Keratinocyte (primary cell): Measurements from ENCODE around the gene SPTBN2. TPM values are rescaled to one million over a fixed set of nuclear protein-coding genes. Genes with fewer than 3 reads are reported as not detected.

Experiments
- DNase-seq: peaks from one replicate; pipeline ENCODE4 v3.0.0-alpha.2; 2011; ENCODE audit warnings: low read depth, missing footprints, low spot score
- FAIRE-seq: peaks from 2 replicates; lab custom pipeline; 2011; peaks lifted over from hg19 to GRCh38; lab: Jason Lieb, UNC
- H2AFZ ChIP-seq: 2 replicates; pipeline ENCODE4 v1.6.0; 2012; ENCODE audit warnings: low read length, control low read depth, inconsistent platforms; ENCODE audit not compliant: control insufficient read depth
- H3K27ac ChIP-seq: 2 replicates; pipeline ENCODE4 v1.5.1; 2011; ENCODE audit warnings: low read length; ENCODE audit not compliant: control insufficient read depth, insufficient read depth
- H3K27me3 ChIP-seq: 3 replicates; pipeline ENCODE4 v1.6.0; 2011; ENCODE audit warnings: low read length; ENCODE audit not compliant: control insufficient read depth, insufficient read depth; ENCODE audit errors: extremely low read depth
- H3K36me3 ChIP-seq, 2 experiments: 2 replicates in 1 of 2; 3 replicates in 1 of 2; pipeline ENCODE4 v1.5.1; 2011; ENCODE audit warnings: low read length in 2 of 2, mild to moderate bottlenecking in 1 of 2; ENCODE audit not compliant: control insufficient read depth in 2 of 2, insufficient read depth in 2 of 2; ENCODE audit errors: extremely low read depth in 1 of 2
- H3K4me1 ChIP-seq: 3 replicates; pipeline ENCODE4 v1.5.1; 2011; ENCODE audit warnings: low read length; ENCODE audit not compliant: control insufficient read depth, insufficient read depth; ENCODE audit errors: extremely low read depth
- H3K4me2 ChIP-seq: 3 replicates; pipeline ENCODE4 v1.6.0; 2011; ENCODE audit warnings: low read depth, low read length; ENCODE audit not compliant: control insufficient read depth, insufficient read depth; ENCODE audit errors: extremely low read depth
- H3K4me3 ChIP-seq, 3 experiments: fragments of 200-600 bp in 1 of 3; sonication (generic) in 1 of 3; 2 replicates in 2 of 3; 3 replicates in 1 of 3; pipeline ENCODE4 v1.5.1; 2011 to 2016; ENCODE audit warnings: low read length in 3 of 3, mild to moderate bottlenecking in 3 of 3, control low read depth in 2 of 3, inconsistent platforms in 1 of 3, low read depth in 1 of 3, mixed read lengths in 1 of 3, mixed run types in 1 of 3, moderate library complexity in 1 of 3; ENCODE audit not compliant: control insufficient read depth in 2 of 3, insufficient read depth in 2 of 3; ENCODE audit errors: extremely low read depth in 1 of 3
- H3K79me2 ChIP-seq: 2 replicates; pipeline ENCODE4 v1.6.0; 2012; ENCODE audit warnings: low read length; ENCODE audit not compliant: control insufficient read depth, insufficient read depth
- H3K9ac ChIP-seq: 3 replicates; pipeline ENCODE4 v1.6.0; 2011; ENCODE audit warnings: low read length; ENCODE audit not compliant: control insufficient read depth, insufficient read depth; ENCODE audit errors: extremely low read depth
- H3K9me1 ChIP-seq: 3 replicates; pipeline ENCODE4 v1.6.0; 2011; ENCODE audit warnings: low read length; ENCODE audit not compliant: control insufficient read depth, insufficient read depth; ENCODE audit errors: extremely low read depth
- H3K9me3 ChIP-seq: 2 replicates; pipeline ENCODE4 v1.5.1; 2012; ENCODE audit warnings: low read depth, low read length; ENCODE audit not compliant: control insufficient read depth
- H4K20me1 ChIP-seq: 3 replicates; pipeline ENCODE4 v1.6.0; 2011; ENCODE audit warnings: low read length; ENCODE audit not compliant: control insufficient read depth, insufficient read depth; ENCODE audit errors: extremely low read depth
- EZH2 ChIP-seq: IDR thresholded peaks from one replicate; pipeline ENCODE4 v1.6.1; 2012; ENCODE audit warnings: inconsistent platforms, mild to moderate bottlenecking, low read length, moderate library complexity
- dilution Hi-C: fragments of 300-500 bp; cut with MboI; formaldehyde crosslinking; loops from one replicate; pipeline ENCODE4 v1.7.0; 2020; ENCODE audit warnings: low sequenced_read_pairs; ENCODE audit not compliant: extremely low pct_ligation_motif_present
- polyA plus RNA-seq, 5 experiments: library from polyadenylated mRNA; depleted of rRNA in 3 of 5; stranded (reverse) in 3 of 5; stranded (forward) in 1 of 5; unstranded in 1 of 5; fragments of >200 nt; gene quantifications; 1 replicate in 1 of 5; 2 replicates in 3 of 5; 3 replicates in 1 of 5; pipeline versions ENCODE4 v1.2.1 to v1.2.3, GENCODE V29; 2011 to 2012; ENCODE audit warnings: missing spikeins in 2 of 5, low read depth in 1 of 5, low replicate concordance in 1 of 5
- TF ChIP-seq, protein P1 (sequence below), 3 experiments: IDR thresholded peaks in 1 of 3; conservative IDR thresholded peaks in 1 of 3; optimal IDR thresholded peaks in 1 of 3; 2 replicates in 2 of 3; 3 replicates in 1 of 3; pipeline versions ENCODE3 to v1.5.1; 2011; ENCODE audit warnings: low read length in 3 of 3, mild to moderate bottlenecking in 3 of 3, moderate library complexity in 2 of 3, control low read depth in 1 of 3, inconsistent platforms in 1 of 3; ENCODE audit not compliant: insufficient read depth in 2 of 3; ENCODE audit errors: extremely low read depth in 1 of 3

SPTBN2 gene
- polyA plus RNA-seq, 1 donor (not counting 4 experiments of a cell fraction or from before 2014, with no cell fraction given), result 7.8 TPM

DNA sequence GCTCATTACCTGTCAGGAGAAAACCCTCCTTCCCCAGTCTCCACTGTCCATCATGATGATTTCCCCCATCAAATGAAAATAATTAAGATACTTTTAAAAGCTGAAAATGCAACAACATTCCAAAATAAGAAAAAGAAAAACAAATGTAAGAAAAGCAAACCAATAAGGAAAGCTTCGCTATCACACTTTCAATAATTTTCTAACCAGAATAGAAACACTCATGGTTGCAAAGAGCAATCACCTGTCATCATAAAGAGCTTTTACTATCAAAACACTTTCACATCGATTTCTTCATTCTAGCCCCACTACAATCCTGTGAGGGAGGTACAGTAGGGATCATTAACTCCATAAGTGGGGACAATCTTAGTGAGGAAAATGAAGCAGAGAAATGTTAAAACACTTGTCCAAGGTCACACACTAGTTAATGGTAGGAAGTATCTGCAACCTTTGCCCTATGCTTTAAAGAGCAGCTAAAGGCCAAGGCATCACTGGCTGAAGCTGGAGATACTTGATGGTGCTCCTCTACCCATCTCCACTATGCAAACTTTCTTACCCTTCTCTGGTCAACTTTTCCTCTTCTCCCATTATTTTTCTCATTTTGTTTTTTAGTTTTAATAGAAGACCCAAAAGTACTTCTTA lies 53.9 kb downstream of the SPTBN2 start:
- DNase-seq (no peak), FAIRE-seq (no peak)
- Histone ChIP-seq H3K9me1 (no peaks in the 10 kb centered on the region), H3K79me2 (peaks cover 33% of the 10 kb centered on the region), H3K4me3 (no peak overlapping the region), H4K20me1 (no peaks in the 10 kb centered on the region), H3K9me3 (no peaks in the 10 kb centered on the region), H3K4me1 (peaks cover 24% of the 10 kb centered on the region), H3K27ac (no peak overlapping the region), H2AFZ (no peak overlapping the region), H3K36me3 (peaks cover 1 to 5% of the 10 kb centered on the region in 2 experiments), H3K27me3 (no peaks in the 10 kb centered on the region), H3K9ac (no peak overlapping the region), H3K4me2 (peak overlapping the region; percentile 18)
- dilution Hi-C loops, result loop anchor here (25.0 kb wide), 1 partner anchor 112 kb away; no protein-coding TSS in a partner anchor
- TF ChIP-seq, protein P1, sequence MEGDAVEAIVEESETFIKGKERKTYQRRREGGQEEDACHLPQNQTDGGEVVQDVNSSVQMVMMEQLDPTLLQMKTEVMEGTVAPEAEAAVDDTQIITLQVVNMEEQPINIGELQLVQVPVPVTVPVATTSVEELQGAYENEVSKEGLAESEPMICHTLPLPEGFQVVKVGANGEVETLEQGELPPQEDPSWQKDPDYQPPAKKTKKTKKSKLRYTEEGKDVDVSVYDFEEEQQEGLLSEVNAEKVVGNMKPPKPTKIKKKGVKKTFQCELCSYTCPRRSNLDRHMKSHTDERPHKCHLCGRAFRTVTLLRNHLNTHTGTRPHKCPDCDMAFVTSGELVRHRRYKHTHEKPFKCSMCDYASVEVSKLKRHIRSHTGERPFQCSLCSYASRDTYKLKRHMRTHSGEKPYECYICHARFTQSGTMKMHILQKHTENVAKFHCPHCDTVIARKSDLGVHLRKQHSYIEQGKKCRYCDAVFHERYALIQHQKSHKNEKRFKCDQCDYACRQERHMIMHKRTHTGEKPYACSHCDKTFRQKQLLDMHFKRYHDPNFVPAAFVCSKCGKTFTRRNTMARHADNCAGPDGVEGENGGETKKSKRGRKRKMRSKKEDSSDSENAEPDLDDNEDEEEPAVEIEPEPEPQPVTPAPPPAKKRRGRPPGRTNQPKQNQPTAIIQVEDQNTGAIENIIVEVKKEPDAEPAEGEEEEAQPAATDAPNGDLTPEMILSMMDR (optimal IDR thresholded peaks at IDR 0.05 in 1 of 3, IDR thresholded peaks at IDR 0.05 in 1 of 3, conservative IDR thresholded peaks at IDR 0.05 in 1 of 3; ENCODE audit: extremely low read depth in 1 of 3, insufficient read depth in 2 of 3, low read length in 3 of 3), result no peak
- TF ChIP-seq EZH2, result no peak

DNA sequence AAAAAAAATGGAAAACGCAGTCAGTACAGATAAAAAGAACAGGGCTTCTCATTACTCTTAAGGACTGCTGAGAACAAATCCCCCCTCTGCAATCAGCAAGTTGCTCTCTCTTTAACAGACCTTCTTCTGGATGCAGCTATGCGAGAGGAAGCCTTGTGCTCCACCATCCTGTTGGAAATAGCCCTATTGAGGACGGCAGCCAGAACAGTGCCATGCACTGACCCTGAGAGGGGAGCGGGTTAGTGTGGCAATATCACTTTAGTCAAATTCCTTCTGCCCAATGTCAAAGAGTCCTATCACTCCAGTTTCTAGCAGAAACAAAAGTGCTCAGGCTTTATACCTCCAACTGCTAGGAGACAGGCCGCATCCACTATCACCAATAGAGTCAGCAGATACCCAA lies 58.2 kb downstream of the SPTBN2 start:
- TF ChIP-seq EZH2, result no peak
- TF ChIP-seq, protein P1 (optimal IDR thresholded peaks at IDR 0.05 in 1 of 3, IDR thresholded peaks at IDR 0.05 in 1 of 3, conservative IDR thresholded peaks at IDR 0.05 in 1 of 3; ENCODE audit: extremely low read depth in 1 of 3, insufficient read depth in 2 of 3, low read length in 3 of 3), result no peak
- Histone ChIP-seq H3K4me2 (no peak overlapping the region), H3K4me3 (no peak overlapping the region), H3K36me3 (peaks cover 4 to 23% of the 10 kb centered on the region in 2 experiments), H3K9me1 (no peaks in the 10 kb centered on the region), H4K20me1 (peaks cover 3% of the 10 kb centered on the region), H3K27me3 (no peaks in the 10 kb centered on the region), H3K27ac (no peak overlapping the region), H2AFZ (no peak overlapping the region), H3K79me2 (peaks cover 25% of the 10 kb centered on the region), H3K9me3 (no peaks in the 10 kb centered on the region), H3K9ac (no peak overlapping the region), H3K4me1 (peaks cover 2% of the 10 kb centered on the region)
- FAIRE-seq, result no peak
- dilution Hi-C loops, result no loop called here
- no peak for DNase-seq
